ENCODE measurements around the gene ELAPOR1.

Gene ELAPOR1

GRCh38 chr1:109156916-109157385 lies 43.0 kb downstream of the ELAPOR1 start:
- no peak for DNase-seq (ENCODE audit: low read depth, low spot score)

DNA sequence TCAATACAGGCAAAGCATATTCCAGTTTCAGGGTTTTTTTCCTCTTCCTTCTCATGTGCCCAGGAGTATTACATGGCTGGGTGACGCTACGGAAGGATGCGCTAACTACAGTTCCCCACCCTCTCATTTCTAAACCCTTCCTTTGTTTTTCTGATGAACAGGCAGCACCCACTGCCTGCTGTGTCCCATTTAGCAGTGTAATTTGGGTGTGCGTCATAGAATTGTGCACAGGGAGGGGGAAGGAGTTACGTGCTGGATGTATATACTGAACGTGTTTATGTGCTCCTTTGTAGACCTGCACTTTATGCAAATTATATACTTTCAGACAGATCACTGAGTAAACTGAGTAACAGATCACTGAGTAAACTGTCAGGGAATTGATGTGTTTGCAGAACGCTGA lies 44.5 kb downstream of the ELAPOR1 start:
- TF ChIP-seq, protein P1, sequence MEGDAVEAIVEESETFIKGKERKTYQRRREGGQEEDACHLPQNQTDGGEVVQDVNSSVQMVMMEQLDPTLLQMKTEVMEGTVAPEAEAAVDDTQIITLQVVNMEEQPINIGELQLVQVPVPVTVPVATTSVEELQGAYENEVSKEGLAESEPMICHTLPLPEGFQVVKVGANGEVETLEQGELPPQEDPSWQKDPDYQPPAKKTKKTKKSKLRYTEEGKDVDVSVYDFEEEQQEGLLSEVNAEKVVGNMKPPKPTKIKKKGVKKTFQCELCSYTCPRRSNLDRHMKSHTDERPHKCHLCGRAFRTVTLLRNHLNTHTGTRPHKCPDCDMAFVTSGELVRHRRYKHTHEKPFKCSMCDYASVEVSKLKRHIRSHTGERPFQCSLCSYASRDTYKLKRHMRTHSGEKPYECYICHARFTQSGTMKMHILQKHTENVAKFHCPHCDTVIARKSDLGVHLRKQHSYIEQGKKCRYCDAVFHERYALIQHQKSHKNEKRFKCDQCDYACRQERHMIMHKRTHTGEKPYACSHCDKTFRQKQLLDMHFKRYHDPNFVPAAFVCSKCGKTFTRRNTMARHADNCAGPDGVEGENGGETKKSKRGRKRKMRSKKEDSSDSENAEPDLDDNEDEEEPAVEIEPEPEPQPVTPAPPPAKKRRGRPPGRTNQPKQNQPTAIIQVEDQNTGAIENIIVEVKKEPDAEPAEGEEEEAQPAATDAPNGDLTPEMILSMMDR (IDR thresholded peaks at IDR 0.05; ENCODE audit: low read depth, low read length) = no peak
- DNase-seq (ENCODE audit: low read depth, low spot score) = no peak
- in situ Hi-C loops (cut with HindIII; ENCODE audit: low sequenced_read_pairs) = no loop called here
- no peak overlapping the region for H3K4me3 ChIP-seq (ENCODE audit: low read depth, low read length)

More at GRCh38 chr1:109156916-109157385, 43.0 kb downstream of the ELAPOR1 start:
- in situ Hi-C loops (cut with HindIII; ENCODE audit: low sequenced_read_pairs) = no loop called here
- H3K4me3 ChIP-seq (ENCODE audit: low read depth, low read length) = no peak overlapping the region
- TF ChIP-seq, protein P1 (IDR thresholded peaks at IDR 0.05; ENCODE audit: low read depth, low read length) = no peak

DNA sequence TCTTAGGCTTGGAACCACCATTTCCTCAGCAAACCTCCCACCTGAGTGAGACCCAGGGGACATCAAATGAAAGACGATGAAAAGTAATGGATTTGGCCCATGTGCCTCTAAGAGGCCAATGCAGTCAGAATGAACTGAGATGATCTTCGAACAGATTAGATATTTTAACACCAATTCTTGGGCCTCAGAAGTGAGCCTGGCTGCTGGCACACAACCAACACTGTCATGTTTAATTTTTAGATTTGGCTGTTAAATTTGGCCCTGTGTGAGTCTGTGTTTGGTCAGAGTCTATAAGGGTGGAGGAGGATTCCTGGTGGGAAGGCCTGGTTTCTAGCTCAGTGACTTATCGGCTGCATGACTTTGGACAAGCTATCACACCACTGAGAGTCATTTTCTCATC lies 45.4 kb downstream of the ELAPOR1 start:
- no peak for DNase-seq (ENCODE audit: low read depth, low spot score)
- in situ Hi-C loops (cut with HindIII; ENCODE audit: low sequenced_read_pairs) = no loop called here
- TF ChIP-seq, protein P1 (IDR thresholded peaks at IDR 0.05; ENCODE audit: low read depth, low read length) = no peak
- H3K4me3 ChIP-seq (ENCODE audit: low read depth, low read length) = no peak overlapping the region

DNA sequence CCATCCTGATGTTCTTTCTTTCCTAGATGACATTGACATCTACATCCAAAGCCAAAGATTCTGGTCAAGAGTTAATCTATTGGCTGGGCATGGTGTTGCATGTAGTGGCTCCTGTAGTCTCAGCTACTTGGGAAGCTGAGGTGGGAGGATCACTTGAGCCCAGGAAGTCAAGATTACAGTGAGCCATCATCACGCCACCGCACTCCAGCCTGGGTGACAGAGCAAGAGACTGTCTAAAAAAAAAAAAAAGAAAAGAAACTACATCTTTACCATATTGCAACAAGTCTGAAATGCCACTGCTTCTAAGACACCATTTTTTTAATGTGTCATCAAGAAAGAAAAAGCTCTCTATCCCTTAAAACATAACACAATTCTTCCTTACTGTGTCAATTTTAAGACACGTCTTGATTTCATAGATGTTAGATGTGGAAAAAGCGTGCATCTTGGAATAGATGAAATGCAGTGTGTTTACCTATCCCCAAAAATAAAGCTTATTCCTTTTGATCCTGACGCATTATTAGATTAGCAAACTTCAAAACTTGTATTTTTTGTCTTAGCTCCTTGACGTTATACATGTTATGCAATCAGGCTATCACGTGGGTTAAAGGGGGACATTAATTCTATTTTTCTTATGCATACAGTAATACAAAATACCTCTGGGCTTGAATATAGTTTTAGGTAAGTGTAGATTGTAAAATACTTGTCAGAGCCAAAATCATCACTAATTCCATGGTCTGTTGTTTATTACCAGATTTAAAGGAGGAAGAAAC lies 46.3 kb downstream of the ELAPOR1 start:
- H3K4me3 ChIP-seq (ENCODE audit: low read depth, low read length) = no peak overlapping the region
- TF ChIP-seq, protein P1 (IDR thresholded peaks at IDR 0.05; ENCODE audit: low read depth, low read length) = no peak
- in situ Hi-C loops (cut with HindIII; ENCODE audit: low sequenced_read_pairs) = no loop called here
- no peak for DNase-seq (ENCODE audit: low read depth, low spot score)

DNA sequence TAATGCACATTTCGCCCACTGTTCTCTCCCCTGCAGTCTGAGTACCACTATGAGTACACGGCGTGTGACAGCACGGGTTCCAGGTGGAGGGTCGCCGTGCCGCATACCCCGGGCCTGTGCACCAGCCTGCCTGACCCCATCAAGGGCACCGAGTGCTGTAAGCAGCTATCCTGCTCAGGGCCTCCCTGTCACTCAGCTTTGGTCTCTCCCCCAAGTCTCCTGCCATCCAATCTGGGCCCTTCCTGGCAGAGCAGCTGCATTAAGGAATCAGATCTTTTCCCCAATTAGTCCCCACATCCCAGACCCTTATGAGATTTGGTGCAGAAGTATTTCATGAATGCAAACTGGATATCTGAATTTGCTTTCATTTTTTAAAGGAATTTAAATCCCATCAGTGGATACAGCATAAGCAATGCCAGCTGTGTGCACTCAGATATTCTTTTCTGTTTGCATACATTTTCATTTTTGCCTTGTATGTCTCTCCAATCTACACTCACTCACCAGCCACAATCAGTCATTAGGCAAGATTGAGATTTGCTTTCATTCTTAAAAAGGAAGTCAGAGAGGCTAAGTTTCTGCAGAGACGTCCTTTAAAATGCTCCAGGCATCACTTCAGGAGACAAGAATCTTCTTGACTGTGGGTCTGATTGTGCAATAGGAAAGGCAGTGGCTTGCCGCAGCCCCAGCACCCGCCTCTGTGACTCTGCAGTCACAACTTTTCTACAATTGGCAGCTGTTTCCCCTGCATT lies 48.1 kb downstream of the ELAPOR1 start:
- TF ChIP-seq, protein P1 (IDR thresholded peaks at IDR 0.05; ENCODE audit: low read depth, low read length) = no peak
- H3K4me3 ChIP-seq (ENCODE audit: low read depth, low read length) = no peak overlapping the region
- peak; percentile 55 for DNase-seq (ENCODE audit: low read depth, low spot score)
- in situ Hi-C loops (cut with HindIII; ENCODE audit: low sequenced_read_pairs) = no loop called here

DNA sequence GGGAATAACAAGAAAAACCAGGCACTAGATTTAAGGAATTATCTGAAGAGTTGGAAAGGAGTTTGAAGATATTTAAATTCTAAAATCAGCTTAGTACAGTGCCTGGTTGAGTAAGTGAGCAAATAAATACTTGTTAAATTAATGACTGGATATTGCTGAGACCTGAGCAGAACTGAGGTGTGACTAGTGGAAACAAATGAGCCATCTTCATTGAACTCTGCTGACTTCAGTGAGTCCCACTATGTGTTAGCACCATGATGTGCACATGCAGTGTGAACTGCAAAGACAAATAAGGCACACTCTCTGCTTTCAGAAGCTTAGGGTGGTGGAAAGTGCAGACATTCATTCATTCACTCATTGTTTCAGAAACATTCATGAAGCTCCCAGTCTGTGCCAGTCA lies 48.7 kb downstream of the ELAPOR1 start:
- TF ChIP-seq, protein P1 (IDR thresholded peaks at IDR 0.05; ENCODE audit: low read depth, low read length) = no peak
- in situ Hi-C loops (cut with HindIII; ENCODE audit: low sequenced_read_pairs) = no loop called here
- no peak for DNase-seq (ENCODE audit: low read depth, low spot score)
- no peak overlapping the region for H3K4me3 ChIP-seq (ENCODE audit: low read depth, low read length)

Data from astrocyte of the spinal cord (primary cell).